ENCODE results near the gene SPNS3. TPM values are rescaled to one million over a fixed set of nuclear protein-coding genes. Genes with fewer than 3 reads are reported as not detected.
A peak's percentile ranks its signal among the peaks of the same experiment; 100 is the strongest.

SPNS3 gene
- polyA plus RNA-seq, 2 of the 4 experiments (the other 2 are of a cell fraction): not detected

DNA sequence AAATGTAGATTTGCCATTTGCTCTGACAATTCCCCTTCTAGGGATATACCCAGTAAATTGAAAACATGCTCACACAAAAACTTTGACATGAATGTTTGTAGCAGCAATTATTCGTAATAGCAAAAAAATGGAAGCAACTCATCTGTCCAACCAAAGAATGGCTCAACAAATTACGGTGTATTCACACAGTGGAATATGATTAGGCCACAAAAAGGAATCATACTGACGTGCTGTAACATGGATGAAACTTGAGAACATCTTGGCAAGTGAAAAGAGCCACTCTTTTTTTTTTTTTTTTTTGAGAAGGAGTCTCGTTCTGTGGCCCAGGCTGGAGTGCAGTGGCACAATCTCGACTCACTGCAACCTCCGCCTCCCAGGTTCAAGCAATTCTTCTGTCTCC, 24.1 kb upstream of the SPNS3 start (continued):
- TF ChIP-seq, protein P1, sequence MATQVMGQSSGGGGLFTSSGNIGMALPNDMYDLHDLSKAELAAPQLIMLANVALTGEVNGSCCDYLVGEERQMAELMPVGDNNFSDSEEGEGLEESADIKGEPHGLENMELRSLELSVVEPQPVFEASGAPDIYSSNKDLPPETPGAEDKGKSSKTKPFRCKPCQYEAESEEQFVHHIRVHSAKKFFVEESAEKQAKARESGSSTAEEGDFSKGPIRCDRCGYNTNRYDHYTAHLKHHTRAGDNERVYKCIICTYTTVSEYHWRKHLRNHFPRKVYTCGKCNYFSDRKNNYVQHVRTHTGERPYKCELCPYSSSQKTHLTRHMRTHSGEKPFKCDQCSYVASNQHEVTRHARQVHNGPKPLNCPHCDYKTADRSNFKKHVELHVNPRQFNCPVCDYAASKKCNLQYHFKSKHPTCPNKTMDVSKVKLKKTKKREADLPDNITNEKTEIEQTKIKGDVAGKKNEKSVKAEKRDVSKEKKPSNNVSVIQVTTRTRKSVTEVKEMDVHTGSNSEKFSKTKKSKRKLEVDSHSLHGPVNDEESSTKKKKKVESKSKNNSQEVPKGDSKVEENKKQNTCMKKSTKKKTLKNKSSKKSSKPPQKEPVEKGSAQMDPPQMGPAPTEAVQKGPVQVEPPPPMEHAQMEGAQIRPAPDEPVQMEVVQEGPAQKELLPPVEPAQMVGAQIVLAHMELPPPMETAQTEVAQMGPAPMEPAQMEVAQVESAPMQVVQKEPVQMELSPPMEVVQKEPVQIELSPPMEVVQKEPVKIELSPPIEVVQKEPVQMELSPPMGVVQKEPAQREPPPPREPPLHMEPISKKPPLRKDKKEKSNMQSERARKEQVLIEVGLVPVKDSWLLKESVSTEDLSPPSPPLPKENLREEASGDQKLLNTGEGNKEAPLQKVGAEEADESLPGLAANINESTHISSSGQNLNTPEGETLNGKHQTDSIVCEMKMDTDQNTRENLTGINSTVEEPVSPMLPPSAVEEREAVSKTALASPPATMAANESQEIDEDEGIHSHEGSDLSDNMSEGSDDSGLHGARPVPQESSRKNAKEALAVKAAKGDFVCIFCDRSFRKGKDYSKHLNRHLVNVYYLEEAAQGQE (IDR thresholded peaks at IDR 0.05): no peak
- TF ChIP-seq HOXA7 (CRISPR knock-in tag; IDR thresholded peaks at IDR 0.05): no peak
- TF ChIP-seq KDM5A (IDR thresholded peaks at IDR 0.05): no peak
- no peak for TF ChIP-seq RNF2 (IDR thresholded peaks at IDR 0.05; ENCODE audit: borderline replicate concordance, low read depth)

DNA sequence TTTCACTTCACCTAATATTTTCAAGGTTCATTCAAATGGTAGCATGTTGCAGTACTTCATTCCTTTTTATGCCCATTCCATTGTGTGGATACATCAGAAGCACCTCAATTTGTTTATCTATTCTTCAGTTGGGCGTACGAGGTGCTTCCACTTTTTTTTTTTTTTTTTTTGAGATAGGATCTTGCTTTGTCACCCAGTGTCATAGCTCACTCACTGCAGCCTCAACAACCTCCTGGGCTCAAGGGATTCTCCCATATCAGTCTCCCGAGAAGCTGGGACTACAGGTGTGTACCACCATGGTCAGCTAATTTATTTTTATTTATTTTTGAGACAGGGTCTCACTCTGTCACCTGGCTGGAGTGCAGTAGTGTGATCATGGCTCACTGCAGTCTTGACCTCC, 22.5 kb upstream of the SPNS3 start:
- WGBS (ENCODE audit: missing lambda C conversion rate): 80% methylated on average over 3 of the region's 3 CpGs
- no peak overlapping the region for H3K4me2 ChIP-seq
- no peak for FAIRE-seq
- DNase-seq (ENCODE audit: low read depth in 1 of 2, low spot score in 1 of 2): no peak
- CTCF ChIA-PET: interaction anchor here (0.6 to 12.0 kb wide), 6 partner anchors 8 to 210 kb away, joined by 3 to 157 read pairs (median 4); no protein-coding TSS in a partner anchor
- no peak overlapping the region for H3K27ac ChIP-seq
- no peak overlapping the region for H3K4me3 ChIP-seq
- TF ChIP-seq TP53 (CRISPR knock-in tag; IDR thresholded peaks at IDR 0.05) (no peak), CBX8 (IDR thresholded peaks at IDR 0.05) (no peak), KDM5A (IDR thresholded peaks at IDR 0.05) (no peak), FOSL2 (IDR thresholded peaks at IDR 0.05) (no peak), FOSL2 (CRISPR knock-in tag; IDR thresholded peaks at IDR 0.05) (no peak), ESRRA (IDR thresholded peaks at IDR 0.05; ENCODE audit: borderline replicate concordance, low read length) (no peak), HOXA7 (CRISPR knock-in tag; IDR thresholded peaks at IDR 0.05) (no peak), JUNB (IDR thresholded peaks at IDR 0.05) (no peak), HOXB13 (CRISPR knock-in tag; IDR thresholded peaks at IDR 0.05; ENCODE audit: low read depth) (no peak), TFCP2L1 (CRISPR knock-in tag; IDR thresholded peaks at IDR 0.05) (no peak), RARB (CRISPR knock-in tag; IDR thresholded peaks at IDR 0.05) (no peak), POLR2AphosphoS2 (conservative IDR thresholded peaks at IDR 0.05; ENCODE audit: low read length) (no peak), ZFP36 (IDR thresholded peaks at IDR 0.05; ENCODE audit: borderline replicate concordance, partially characterized antibody) (no peak), RAD21 (conservative IDR thresholded peaks at IDR 0.05 in 1 of 2, IDR thresholded peaks at IDR 0.05 in 1 of 2) (no peak), CEBPB (IDR thresholded peaks at IDR 0.05) (no peak), EHF (CRISPR knock-in tag; IDR thresholded peaks at IDR 0.05) (no peak), FOXS1 (CRISPR knock-in tag; IDR thresholded peaks at IDR 0.05) (no peak), MYC (IDR thresholded peaks at IDR 0.05; ENCODE audit: borderline replicate concordance, low read length) (no peak)
- TF ChIP-seq, protein P2, sequence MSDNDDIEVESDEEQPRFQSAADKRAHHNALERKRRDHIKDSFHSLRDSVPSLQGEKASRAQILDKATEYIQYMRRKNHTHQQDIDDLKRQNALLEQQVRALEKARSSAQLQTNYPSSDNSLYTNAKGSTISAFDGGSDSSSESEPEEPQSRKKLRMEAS (IDR thresholded peaks at IDR 0.05): no peak
- no peaks in the 10 kb centered on the region for H3K9me3 ChIP-seq
- ATAC-seq: no peak
- POLR2A ChIA-PET: no interaction called here
- no peaks in the 10 kb centered on the region for H3K4me1 ChIP-seq

DNA sequence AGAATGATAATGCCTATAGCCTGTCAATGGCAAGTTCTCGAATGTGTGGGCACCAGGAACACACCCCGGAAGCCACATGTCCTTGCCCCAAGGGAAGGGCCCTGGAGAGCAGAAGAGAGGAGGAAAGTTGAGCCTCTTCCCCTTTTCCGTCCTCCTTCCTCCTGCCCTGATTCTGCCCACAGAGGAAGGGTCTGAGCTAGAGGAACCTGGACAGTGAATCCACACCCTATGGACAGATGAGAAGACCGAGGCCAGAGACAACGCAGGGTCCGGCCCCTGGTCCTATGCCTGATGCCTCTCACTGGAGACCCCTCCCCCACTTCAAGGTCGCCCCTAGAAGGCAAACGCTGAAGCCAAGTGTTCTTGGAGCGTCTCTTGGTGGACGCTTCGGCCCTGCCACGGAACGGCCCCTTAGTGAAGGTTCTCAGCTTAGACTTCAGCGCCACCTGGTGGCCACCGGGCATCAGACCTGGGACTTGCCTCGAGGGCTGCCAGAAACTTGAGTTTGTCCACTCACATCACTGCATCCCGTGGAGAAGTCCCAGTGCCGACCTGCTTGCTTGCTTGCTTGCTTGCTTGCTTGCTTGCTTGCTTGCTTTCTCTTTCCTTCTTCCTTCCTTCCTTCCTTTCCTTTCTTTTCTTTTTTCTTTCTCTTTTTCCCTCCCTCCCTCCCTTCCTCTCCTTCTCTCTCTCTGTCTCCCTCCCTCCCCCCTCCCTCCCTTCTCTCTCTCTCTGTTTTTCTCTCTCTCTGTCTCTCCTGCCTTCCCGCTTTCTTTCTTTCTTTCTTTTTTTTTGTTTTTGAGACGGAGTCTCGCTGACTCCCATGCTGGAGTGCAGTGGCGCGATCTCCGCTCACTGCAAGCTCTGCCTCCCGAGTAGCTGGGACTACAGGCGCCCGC, 20.6 kb upstream of the SPNS3 start:
- peak; percentile 91 to 92 for DNase-seq (ENCODE audit: low read depth in 1 of 2, low spot score in 1 of 2)
- Histone ChIP-seq H3K4me3 (no peak overlapping the region), H3K9me3 (no peaks in the 10 kb centered on the region), H3K4me2 (peak overlapping the region; percentile 65), H3K4me1 (no peaks in the 10 kb centered on the region), H3K27ac (no peak overlapping the region)
- 31% methylated on average over 27 of the region's 27 CpGs for WGBS (ENCODE audit: missing lambda C conversion rate)
- peak; percentile 99 to 100 for ATAC-seq
- POLR2A ChIA-PET: no interaction called here
- CTCF ChIA-PET: interaction anchor here (0.5 to 12.0 kb wide), 65 partner anchors 9 to 1621 kb away, joined by 3 to 157 read pairs (median 4); no protein-coding TSS in a partner anchor
- peak; percentile 97 for FAIRE-seq
- TF ChIP-seq, protein P3, sequence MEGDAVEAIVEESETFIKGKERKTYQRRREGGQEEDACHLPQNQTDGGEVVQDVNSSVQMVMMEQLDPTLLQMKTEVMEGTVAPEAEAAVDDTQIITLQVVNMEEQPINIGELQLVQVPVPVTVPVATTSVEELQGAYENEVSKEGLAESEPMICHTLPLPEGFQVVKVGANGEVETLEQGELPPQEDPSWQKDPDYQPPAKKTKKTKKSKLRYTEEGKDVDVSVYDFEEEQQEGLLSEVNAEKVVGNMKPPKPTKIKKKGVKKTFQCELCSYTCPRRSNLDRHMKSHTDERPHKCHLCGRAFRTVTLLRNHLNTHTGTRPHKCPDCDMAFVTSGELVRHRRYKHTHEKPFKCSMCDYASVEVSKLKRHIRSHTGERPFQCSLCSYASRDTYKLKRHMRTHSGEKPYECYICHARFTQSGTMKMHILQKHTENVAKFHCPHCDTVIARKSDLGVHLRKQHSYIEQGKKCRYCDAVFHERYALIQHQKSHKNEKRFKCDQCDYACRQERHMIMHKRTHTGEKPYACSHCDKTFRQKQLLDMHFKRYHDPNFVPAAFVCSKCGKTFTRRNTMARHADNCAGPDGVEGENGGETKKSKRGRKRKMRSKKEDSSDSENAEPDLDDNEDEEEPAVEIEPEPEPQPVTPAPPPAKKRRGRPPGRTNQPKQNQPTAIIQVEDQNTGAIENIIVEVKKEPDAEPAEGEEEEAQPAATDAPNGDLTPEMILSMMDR (IDR thresholded peaks at IDR 0.05): peak; percentile 98
- TF ChIP-seq MYC (IDR thresholded peaks at IDR 0.05; ENCODE audit: borderline replicate concordance, low read length): no peak
- TF ChIP-seq HDAC2 (IDR thresholded peaks at IDR 0.05): 0 out of 2 replicates have a peak, but pooled peaks have one; percentile 35
- TF ChIP-seq KDM1A (IDR thresholded peaks at IDR 0.05; ENCODE audit: low read depth): peak; percentile 78; the same call in 1 of the 2 replicates
- peak; percentile 97 for TF ChIP-seq SMC3 (IDR thresholded peaks at IDR 0.05)
- TF ChIP-seq RAD21 (conservative IDR thresholded peaks at IDR 0.05 in 1 of 2, IDR thresholded peaks at IDR 0.05 in 1 of 2): peak; percentile 99 to 100
- no peak for TF ChIP-seq BHLHE40 (IDR thresholded peaks at IDR 0.05; ENCODE audit: low read depth, low read length)

Measured in A549 (cell line).